PC-9 (cell line): ENCODE data around the gene HNF1A. TPM values are rescaled to one million over a fixed set of nuclear protein-coding genes. Genes with fewer than 3 reads are reported as not detected.

Experiments
- BruUV-seq: library from RNA; stranded (reverse); fragments of 400-500 nt; replicated peaks from 2 replicates; lab custom pipeline; 2021; lab: Mats Ljungman, UMichigan
- CTCF ChIA-PET: fragments of 300-600 bp; sonication (Branson Sonifier 250); formaldehyde crosslinking; loops from one replicate; lab custom pipeline; 2022; ENCODE audit warnings: antibody characterized with exemption; lab: Charles Lee
- POLR2A ChIA-PET: fragments of 300-600 bp; sonication (Branson Sonifier 250); formaldehyde crosslinking; loops from one replicate; lab custom pipeline; 2022; ENCODE audit warnings: antibody characterized with exemption; ENCODE audit not compliant: unreplicated experiment; lab: Charles Lee
- DNase-seq, 2 experiments: peaks; one replicate each; pipeline versions ENCODE4 v3.0.0 to v3.0.0-alpha.2; 2015 to 2022; ENCODE audit warnings: mixed read lengths in 1 of 2
- H2AFZ ChIP-seq: fragments of 200-600 bp; sonication (generic); 2 replicates; pipeline ENCODE4 v1.8.1; 2017; ENCODE audit warnings: antibody characterized with exemption
- H3F3A ChIP-seq: fragments of 200-600 bp; sonication (generic); 2 replicates; pipeline ENCODE4 v1.8.1; 2017; ENCODE audit warnings: antibody characterized with exemption, mild to moderate bottlenecking, low read depth; ENCODE audit not compliant: insufficient read depth
- H3K27ac ChIP-seq: fragments of 200-600 bp; sonication (generic); 2 replicates; pipeline ENCODE4 v1.6.1; 2016; ENCODE audit warnings: mixed run types
- H3K27me3 ChIP-seq: fragments of 200-600 bp; sonication (generic); 2 replicates; pipeline ENCODE4 v1.6.1; 2016; ENCODE audit warnings: low read depth, mixed run types; ENCODE audit not compliant: insufficient read depth
- H3K36me3 ChIP-seq: fragments of 200-600 bp; sonication (generic); 2 replicates; pipeline ENCODE4 v1.6.1; 2016; ENCODE audit warnings: low read depth, mixed run types
- H3K4me1 ChIP-seq: fragments of 200-600 bp; sonication (generic); replicated peaks from 2 replicates; pipeline ENCODE4 v1.6.1; 2016; ENCODE audit warnings: mixed run types; ENCODE audit not compliant: insufficient read depth
- H3K4me2 ChIP-seq: fragments of 200-600 bp; sonication (generic); 2 replicates; pipeline ENCODE4 v1.6.1; 2017; ENCODE audit warnings: mixed run types
- H3K4me3 ChIP-seq: fragments of 200-600 bp; sonication (generic); 2 replicates; pipeline ENCODE4 v1.6.1; 2016; ENCODE audit warnings: mixed run types
- H3K79me2 ChIP-seq: fragments of 200-600 bp; sonication (generic); 2 replicates; pipeline ENCODE4 v1.6.1; 2017; ENCODE audit warnings: low read depth, mixed run types
- H3K9me2 ChIP-seq: fragments of 200-600 bp; sonication (generic); 2 replicates; pipeline ENCODE4 v1.8.1; 2017; ENCODE audit warnings: mild to moderate bottlenecking; ENCODE audit not compliant: insufficient read depth
- H3K9me3 ChIP-seq: fragments of 200-600 bp; sonication (generic); 2 replicates; pipeline ENCODE4 v1.8.1; 2016; ENCODE audit warnings: low read depth; ENCODE audit not compliant: insufficient read depth
- H4K20me1 ChIP-seq: fragments of 200-600 bp; sonication (generic); 2 replicates; pipeline ENCODE4 v1.8.1; 2017; ENCODE audit not compliant: insufficient read depth
- CTCF ChIP-seq: fragments of 200-600 bp; sonication (generic); conservative IDR thresholded peaks from 2 replicates; pipeline ENCODE4 v1.6.1; 2017; ENCODE audit warnings: mixed run types, antibody characterized with exemption, mild to moderate bottlenecking, moderate library complexity
- EZH2 ChIP-seq: fragments of 200-600 bp; sonication (generic); IDR thresholded peaks from 2 replicates; pipeline ENCODE4 v1.8.0; 2017; ENCODE audit warnings: antibody characterized with exemption, low read depth
- intact Hi-C: fragments of 100-400 bp; cut with micrococcal nuclease; formaldehyde crosslinking; loops from one replicate; pipeline ENCODE4 v1.10.0; 2022; ENCODE audit not compliant: unreplicated experiment
- total RNA-seq: library from RNA; stranded (reverse); gene quantifications from 2 replicates; pipeline ENCODE4 v1.2.3, GENCODE V29; 2021

Gene HNF1A
- total RNA-seq, 1 experiment from 2014 or later = not detected

- no peaks in the 10 kb centered on the region for H4K20me1 ChIP-seq
- no peaks in the 10 kb centered on the region for H3K27me3 ChIP-seq
- DNase-seq = no peak
- H3F3A ChIP-seq = no peaks in the 10 kb centered on the region
- H3K9me3 ChIP-seq = no peaks in the 10 kb centered on the region
- H3K9me2 ChIP-seq = no peaks in the 10 kb centered on the region
- no peaks in the 10 kb centered on the region for H3K36me3 ChIP-seq
- intact Hi-C loops = no loop called here
- H3K4me2 ChIP-seq = no peak overlapping the region
- no peak overlapping the region for H3K27ac ChIP-seq
- no peak overlapping the region for H2AFZ ChIP-seq
- ChIA-PET POLR2A (no interaction called here), CTCF (no interaction called here)
- TF ChIP-seq EZH2 (no peak), CTCF (no peak)
- H3K79me2 ChIP-seq = no peaks in the 10 kb centered on the region
- H3K4me1 ChIP-seq = no peaks in the 10 kb centered on the region
- no peak overlapping the region for H3K4me3 ChIP-seq
- no TSS peak for BruUV-seq
Observed at GRCh38 chr12:120936197-120936596, 42.1 kb upstream of the HNF1A start.

- BruUV-seq = no TSS peak
- intact Hi-C loops = no loop called here
- H2AFZ ChIP-seq = no peak overlapping the region
- H3F3A ChIP-seq = no peaks in the 10 kb centered on the region
- DNase-seq = no peak
- TF ChIP-seq CTCF (no peak), EZH2 (no peak)
- no peaks in the 10 kb centered on the region for H3K79me2 ChIP-seq
- H3K27me3 ChIP-seq = no peaks in the 10 kb centered on the region
- no peak overlapping the region for H3K27ac ChIP-seq
- no peaks in the 10 kb centered on the region for H4K20me1 ChIP-seq
- no peak overlapping the region for H3K4me3 ChIP-seq
- H3K9me3 ChIP-seq = no peaks in the 10 kb centered on the region
- H3K4me1 ChIP-seq = no peaks in the 10 kb centered on the region
- no peaks in the 10 kb centered on the region for H3K36me3 ChIP-seq
- POLR2A ChIA-PET = interaction anchor here (0.6 kb wide), 1 partner anchor 13 kb away, joined by 3 read pairs; no protein-coding TSS in a partner anchor
- H3K4me2 ChIP-seq = no peak overlapping the region
- CTCF ChIA-PET = interaction anchor here (0.6 kb wide), 1 partner anchor 9 kb away, joined by 4 read pairs; no protein-coding TSS in a partner anchor
- H3K9me2 ChIP-seq = no peaks in the 10 kb centered on the region
Observed at GRCh38 chr12:120938496-120938895, 39.8 kb upstream of the HNF1A start.

GRCh38 chr12:120939523-120939922 is 38.8 kb upstream of the HNF1A start:
- no peak for DNase-seq
- TF ChIP-seq CTCF = no peak
- no peak for TF ChIP-seq EZH2
- H3K4me1 ChIP-seq = no peaks in the 10 kb centered on the region
- ChIA-PET POLR2A (no interaction called here), CTCF (interaction anchor here (0.6 to 0.7 kb wide), 3 partner anchors 21 to 93 kb away, joined by 3 read pairs; no protein-coding TSS in a partner anchor)
- no TSS peak for BruUV-seq
- no peaks in the 10 kb centered on the region for H3K9me2 ChIP-seq
- no peaks in the 10 kb centered on the region for H3K36me3 ChIP-seq
- no peak overlapping the region for H3K4me3 ChIP-seq
- intact Hi-C loops = no loop called here
- no peaks in the 10 kb centered on the region for H3K9me3 ChIP-seq
- H3K27me3 ChIP-seq = no peaks in the 10 kb centered on the region
- H3K79me2 ChIP-seq = no peaks in the 10 kb centered on the region
- H2AFZ ChIP-seq = no peak overlapping the region
- H3F3A ChIP-seq = no peaks in the 10 kb centered on the region
- H3K27ac ChIP-seq = no peak overlapping the region
- H3K4me2 ChIP-seq = no peak overlapping the region
- no peaks in the 10 kb centered on the region for H4K20me1 ChIP-seq
